Measurements from ENCODE around the gene NLRP6.
"Not testable (repeated sequence)": the region's sequence is repeated elsewhere in the genome, so short reads cannot be mapped to it uniquely, and the experiment has no call there.

DNA sequence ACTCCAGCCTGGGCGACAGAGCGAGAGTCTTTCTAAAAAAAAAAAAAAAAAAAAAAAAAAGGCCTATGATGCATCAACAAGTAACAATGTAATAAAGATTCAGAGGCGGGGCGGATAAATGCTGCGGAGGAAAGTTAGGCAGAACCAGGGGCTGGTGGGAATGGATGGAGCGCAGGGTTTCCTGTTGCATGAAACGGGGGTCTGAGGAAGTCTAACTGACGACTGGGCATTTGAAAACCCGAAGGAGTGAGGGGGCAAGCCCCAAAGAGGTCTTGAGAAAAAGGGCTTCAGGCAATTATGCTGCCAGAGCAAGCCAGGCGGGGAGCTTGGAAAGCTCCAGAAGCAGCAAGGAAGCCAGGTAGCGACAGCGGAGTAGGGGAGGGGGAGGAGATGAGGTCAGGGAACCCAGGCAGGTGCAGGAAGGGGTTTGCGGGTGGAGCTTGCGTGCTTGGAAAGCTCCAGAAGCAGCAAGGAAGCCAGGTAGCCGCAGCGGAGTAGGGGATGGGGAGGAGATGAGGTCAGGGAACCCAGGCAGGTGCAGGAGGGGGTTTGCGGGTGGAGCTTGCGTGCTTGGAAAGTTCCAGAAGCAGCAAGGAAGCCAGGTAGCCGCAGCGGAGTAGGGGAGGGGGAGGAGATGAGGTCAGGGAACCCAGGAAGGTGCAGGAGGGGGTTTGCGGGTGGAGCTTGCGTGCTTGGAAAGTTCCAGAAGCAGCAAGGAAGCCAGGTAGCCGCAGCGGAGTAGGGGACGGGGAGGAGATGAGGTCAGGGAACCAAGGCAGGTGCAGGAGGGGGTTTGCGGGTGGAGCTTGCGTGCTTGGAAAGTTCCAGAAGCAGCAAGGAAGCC, 9.0 kb downstream of the NLRP6 start:
- TF ChIP-seq, protein P1, sequence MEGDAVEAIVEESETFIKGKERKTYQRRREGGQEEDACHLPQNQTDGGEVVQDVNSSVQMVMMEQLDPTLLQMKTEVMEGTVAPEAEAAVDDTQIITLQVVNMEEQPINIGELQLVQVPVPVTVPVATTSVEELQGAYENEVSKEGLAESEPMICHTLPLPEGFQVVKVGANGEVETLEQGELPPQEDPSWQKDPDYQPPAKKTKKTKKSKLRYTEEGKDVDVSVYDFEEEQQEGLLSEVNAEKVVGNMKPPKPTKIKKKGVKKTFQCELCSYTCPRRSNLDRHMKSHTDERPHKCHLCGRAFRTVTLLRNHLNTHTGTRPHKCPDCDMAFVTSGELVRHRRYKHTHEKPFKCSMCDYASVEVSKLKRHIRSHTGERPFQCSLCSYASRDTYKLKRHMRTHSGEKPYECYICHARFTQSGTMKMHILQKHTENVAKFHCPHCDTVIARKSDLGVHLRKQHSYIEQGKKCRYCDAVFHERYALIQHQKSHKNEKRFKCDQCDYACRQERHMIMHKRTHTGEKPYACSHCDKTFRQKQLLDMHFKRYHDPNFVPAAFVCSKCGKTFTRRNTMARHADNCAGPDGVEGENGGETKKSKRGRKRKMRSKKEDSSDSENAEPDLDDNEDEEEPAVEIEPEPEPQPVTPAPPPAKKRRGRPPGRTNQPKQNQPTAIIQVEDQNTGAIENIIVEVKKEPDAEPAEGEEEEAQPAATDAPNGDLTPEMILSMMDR (conservative IDR thresholded peaks at IDR 0.05; ENCODE audit: low read depth, low read length) = not testable (repeated sequence)
- not testable (repeated sequence) for TF ChIP-seq RAD21 (IDR thresholded peaks at IDR 0.05; ENCODE audit: low read length); USF2 (IDR thresholded peaks at IDR 0.05; ENCODE audit: low read depth, low read length); MXI1 (IDR thresholded peaks at IDR 0.05; ENCODE audit: borderline replicate concordance, low read depth, low read length); POLR2A (IDR thresholded peaks at IDR 0.05; ENCODE audit: low read depth, low read length); NFE2L2 (IDR thresholded peaks at IDR 0.05; ENCODE audit: low read depth, low read length); BHLHE40 (IDR thresholded peaks at IDR 0.05; ENCODE audit: low read depth, low read length)
- TF ChIP-seq, protein P2, sequence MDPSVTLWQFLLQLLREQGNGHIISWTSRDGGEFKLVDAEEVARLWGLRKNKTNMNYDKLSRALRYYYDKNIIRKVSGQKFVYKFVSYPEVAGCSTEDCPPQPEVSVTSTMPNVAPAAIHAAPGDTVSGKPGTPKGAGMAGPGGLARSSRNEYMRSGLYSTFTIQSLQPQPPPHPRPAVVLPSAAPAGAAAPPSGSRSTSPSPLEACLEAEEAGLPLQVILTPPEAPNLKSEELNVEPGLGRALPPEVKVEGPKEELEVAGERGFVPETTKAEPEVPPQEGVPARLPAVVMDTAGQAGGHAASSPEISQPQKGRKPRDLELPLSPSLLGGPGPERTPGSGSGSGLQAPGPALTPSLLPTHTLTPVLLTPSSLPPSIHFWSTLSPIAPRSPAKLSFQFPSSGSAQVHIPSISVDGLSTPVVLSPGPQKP (IDR thresholded peaks at IDR 0.05; ENCODE audit: borderline replicate concordance, low read depth, low read length) = not testable (repeated sequence)
